Femur (tissue), 1 donor: ENCODE data around the gene LOXHD1.

ENCODE experiments used
- DNase-seq: peaks from one replicate; pipeline ENCODE4 v3.0.0-alpha.2; 2017

Gene LOXHD1

GRCh38 chr18:46672062-46672970 lies 15.3 kb upstream of the LOXHD1 start:
- DNase-seq = no peak

GRCh38 chr18:46668694-46669093 lies 11.7 kb upstream of the LOXHD1 start:
- DNase-seq = no peak

- no peak for DNase-seq
These were observed 11.1 kb upstream of the LOXHD1 start for GRCh38 chr18:46668135-46668534.

GRCh38 chr18:46663539-46663938 lies 6.5 kb upstream of the LOXHD1 start:
- no peak for DNase-seq

- DNase-seq = peak; percentile 31
These were observed 4.1 kb upstream of the LOXHD1 start for GRCh38 chr18:46660957-46661749.

GRCh38 chr18:46659484-46659883 lies 2.5 kb upstream of the LOXHD1 start:
- no peak for DNase-seq

- no peak for DNase-seq
These were observed 500 bp downstream of the LOXHD1 start for GRCh38 chr18:46656326-46657114.

GRCh38 chr18:46652372-46652771 lies 4.6 kb downstream of the LOXHD1 start:
- no peak for DNase-seq

GRCh38 chr18:46650681-46651080 lies 6.3 kb downstream of the LOXHD1 start:
- no peak for DNase-seq

GRCh38 chr18:46649071-46649862 lies 7.8 kb downstream of the LOXHD1 start:
- DNase-seq = no peak

GRCh38 chr18:46646468-46646867 lies 10.6 kb downstream of the LOXHD1 start:
- no peak for DNase-seq

GRCh38 chr18:46642561-46642960 lies 14.5 kb downstream of the LOXHD1 start:
- no peak for DNase-seq

GRCh38 chr18:46641917-46642316 lies 15.1 kb downstream of the LOXHD1 start:
- DNase-seq = peak; percentile 31

- no peak for DNase-seq
These were observed 17.6 kb downstream of the LOXHD1 start for GRCh38 chr18:46639386-46639785.

GRCh38 chr18:46636040-46636630 lies 20.9 kb downstream of the LOXHD1 start:
- DNase-seq = no peak

- DNase-seq = no peak
These were observed 24.5 kb downstream of the LOXHD1 start for GRCh38 chr18:46632401-46633071.

- DNase-seq = no peak
These were observed 26.0 kb downstream of the LOXHD1 start for GRCh38 chr18:46630991-46631390.

- DNase-seq = no peak
These were observed 26.9 kb downstream of the LOXHD1 start for GRCh38 chr18:46630160-46630559.

GRCh38 chr18:46629361-46629760 lies 27.7 kb downstream of the LOXHD1 start:
- no peak for DNase-seq

- DNase-seq = no peak
These were observed 28.8 kb downstream of the LOXHD1 start for GRCh38 chr18:46628206-46628605.

GRCh38 chr18:46627136-46627535 lies 29.9 kb downstream of the LOXHD1 start:
- no peak for DNase-seq
